Prostate gland (tissue), 2 donors: ENCODE measurements around the gene TAB2. TPM values are rescaled to one million over a fixed set of nuclear protein-coding genes. Genes with fewer than 3 reads are reported as not detected.
"Not testable (repeated sequence)": the region's sequence is repeated elsewhere in the genome, so short reads cannot be mapped to it uniquely, and the experiment has no call there.

Source experiments
- DNase-seq: peaks from one replicate; pipeline ENCODE4 v3.0.0-alpha.2; 2019; ENCODE audit warnings: low spot score
- H3K27ac ChIP-seq, 2 donors: fragments of 200-600 bp; sonication (generic); 2 replicates each; pipeline ENCODE4 v1.5.1; 2017 to 2019
- H3K27me3 ChIP-seq: fragments of 200-600 bp; sonication (generic); replicated peaks from 2 replicates; pipeline ENCODE4 v1.5.1; 2019; ENCODE audit not compliant: insufficient read depth
- H3K36me3 ChIP-seq, 2 donors: fragments of 200-600 bp; sonication (generic); 1 replicate in 1 of 2; 2 replicates in 1 of 2; pipeline versions ENCODE4 v1.5.1 to v1.8.1; 2017 to 2019
- H3K4me1 ChIP-seq: fragments of 200-600 bp; sonication (generic); replicated peaks from 2 replicates; pipeline ENCODE4 v1.5.1; 2019
- H3K4me3 ChIP-seq, 2 donors: fragments of 200-600 bp; sonication (generic); 2 replicates each; pipeline ENCODE4 v1.5.1; 2017 to 2019
- H3K9me3 ChIP-seq: fragments of 200-600 bp; sonication (generic); 2 replicates; pipeline ENCODE4 v1.5.1; 2017
- POLR2A ChIP-seq: fragments of 450-650 bp; IDR thresholded peaks from one replicate; pipeline ENCODE4 v1.6.1; 2016; ENCODE audit warnings: antibody characterized with exemption, mild to moderate bottlenecking
- POLR2AphosphoS5 ChIP-seq: sonication (generic); formaldehyde crosslinking; IDR thresholded peaks from one replicate; pipeline ENCODE4 v1.6.1; 2017; ENCODE audit warnings: antibody characterized with exemption
- WGBS: methylation state at CpG from one replicate; pipeline ENCODE4 v1.1.5; 2018; 5-methylcytosine and 5-hydroxymethylcytosine counted together
- intact Hi-C: fragments of 100-400 bp; cut with DNase I; formaldehyde crosslinking; loops from one replicate; pipeline ENCODE4 v1.14.2; 2022
- total RNA-seq, 2 donors: library from RNA; depleted of rRNA; stranded (reverse); fragments of >200 nt; gene quantifications; one replicate each; pipeline ENCODE4 v1.1.0, GENCODE V29; 2016
- TF ChIP-seq, protein P1 (sequence below), 4 experiments: fragments of 200-600 bp in 2 of 4; fragments of 450-650 bp in 2 of 4; sonication (generic) in 2 of 4; IDR thresholded peaks; 1 replicate in 3 of 4; 2 replicates in 1 of 4; pipeline ENCODE4 v1.5.1; 2016 to 2019; ENCODE audit warnings: antibody characterized with exemption in 4 of 4, mild to moderate bottlenecking in 2 of 4, moderate library complexity in 2 of 4

The TAB2 gene
- total RNA-seq, 2 donors from 2014 or later = 58.8 to 66.3 TPM

DNA sequence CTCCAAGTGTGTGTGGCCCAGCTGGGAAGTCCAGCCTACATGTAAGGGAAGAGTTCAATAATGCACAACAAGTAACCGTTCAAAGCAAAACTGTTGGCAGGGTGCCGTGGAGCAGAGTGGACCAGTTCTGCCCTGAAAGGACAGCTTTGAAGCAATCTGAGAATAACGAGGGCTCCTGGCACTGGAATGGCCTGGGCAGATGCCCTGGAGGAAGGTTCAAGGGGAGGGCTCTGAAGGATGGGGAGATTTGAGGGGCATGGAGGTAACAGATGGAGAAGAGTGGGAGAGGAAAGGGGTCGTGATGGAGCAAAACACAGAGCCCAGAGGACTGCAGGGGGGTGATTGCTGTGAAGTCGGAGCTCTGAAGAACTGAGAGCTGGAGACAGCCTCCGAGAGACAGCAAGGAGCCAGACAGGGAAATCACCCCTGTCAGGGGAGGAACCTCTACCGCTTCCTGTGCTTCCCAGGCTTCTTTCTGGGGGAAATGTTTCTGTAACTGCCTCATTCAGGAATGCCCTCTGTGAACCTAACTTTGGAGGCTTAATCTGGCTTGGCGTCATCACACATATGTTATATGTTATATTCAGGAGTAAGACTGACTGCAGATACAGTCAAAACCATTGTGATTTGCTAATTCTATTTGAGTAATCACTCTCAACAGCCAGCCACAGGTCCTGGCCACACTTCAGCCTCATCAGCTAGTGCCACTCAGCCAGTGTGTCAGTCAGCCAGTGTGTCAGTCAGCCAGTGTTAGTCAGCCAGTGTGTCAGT is 126.1 kb downstream of the TAB2 start:
- Histone ChIP-seq H3K4me3 (no peak overlapping the region), H3K27ac (no peak overlapping the region), H3K27me3 (no peaks in the 10 kb centered on the region), H3K4me1 (no peaks in the 10 kb centered on the region), H3K9me3 (no peaks in the 10 kb centered on the region), H3K36me3 (no peaks in the 10 kb centered on the region)
- intact Hi-C loops = no loop called here
- 54% methylated on average over 8 of the region's 8 CpGs for WGBS
- no peak for DNase-seq
- TF ChIP-seq POLR2A (no peak), POLR2AphosphoS5 (no peak)
- TF ChIP-seq, protein P1, sequence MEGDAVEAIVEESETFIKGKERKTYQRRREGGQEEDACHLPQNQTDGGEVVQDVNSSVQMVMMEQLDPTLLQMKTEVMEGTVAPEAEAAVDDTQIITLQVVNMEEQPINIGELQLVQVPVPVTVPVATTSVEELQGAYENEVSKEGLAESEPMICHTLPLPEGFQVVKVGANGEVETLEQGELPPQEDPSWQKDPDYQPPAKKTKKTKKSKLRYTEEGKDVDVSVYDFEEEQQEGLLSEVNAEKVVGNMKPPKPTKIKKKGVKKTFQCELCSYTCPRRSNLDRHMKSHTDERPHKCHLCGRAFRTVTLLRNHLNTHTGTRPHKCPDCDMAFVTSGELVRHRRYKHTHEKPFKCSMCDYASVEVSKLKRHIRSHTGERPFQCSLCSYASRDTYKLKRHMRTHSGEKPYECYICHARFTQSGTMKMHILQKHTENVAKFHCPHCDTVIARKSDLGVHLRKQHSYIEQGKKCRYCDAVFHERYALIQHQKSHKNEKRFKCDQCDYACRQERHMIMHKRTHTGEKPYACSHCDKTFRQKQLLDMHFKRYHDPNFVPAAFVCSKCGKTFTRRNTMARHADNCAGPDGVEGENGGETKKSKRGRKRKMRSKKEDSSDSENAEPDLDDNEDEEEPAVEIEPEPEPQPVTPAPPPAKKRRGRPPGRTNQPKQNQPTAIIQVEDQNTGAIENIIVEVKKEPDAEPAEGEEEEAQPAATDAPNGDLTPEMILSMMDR (IDR thresholded peaks at IDR 0.05) = no peak

DNA sequence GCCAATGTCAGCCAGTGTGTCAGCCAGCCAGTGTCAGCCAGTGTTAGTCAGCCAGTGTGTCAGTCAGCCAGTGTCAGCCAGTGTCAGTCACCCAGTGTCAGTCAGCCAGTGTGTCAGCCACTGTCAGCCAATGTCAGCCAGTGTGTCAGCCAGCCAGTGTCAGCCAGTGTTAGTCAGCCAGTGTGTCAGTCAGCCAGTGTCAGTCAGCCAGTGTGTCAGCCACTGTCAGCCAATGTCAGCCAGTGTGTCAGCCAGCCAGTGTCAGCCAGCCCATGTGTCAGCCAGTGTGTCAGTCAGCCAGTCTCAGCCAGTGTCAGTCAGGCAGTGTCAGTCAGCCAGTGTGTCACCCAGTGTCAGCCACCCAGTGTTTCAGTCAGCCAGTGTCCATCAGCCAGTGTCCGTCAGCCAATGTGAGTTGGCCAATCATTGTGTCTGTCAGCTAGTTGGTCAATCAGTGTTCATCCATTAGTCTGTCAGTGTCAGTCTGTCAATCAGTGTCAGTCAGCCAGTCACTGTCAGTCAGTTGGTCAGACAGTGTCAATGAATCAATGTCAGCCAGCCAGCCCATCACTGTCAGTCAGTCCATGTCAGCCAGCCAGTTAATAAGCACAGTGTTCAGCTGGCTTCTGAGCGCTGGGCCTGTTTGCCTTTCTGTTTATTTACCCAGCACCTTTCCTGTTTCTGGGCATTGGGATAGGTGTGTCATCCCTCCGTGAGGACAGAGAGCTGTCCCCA is 127.0 kb downstream of the TAB2 start:
- DNase-seq, H3K4me3 ChIP-seq, H3K36me3 ChIP-seq, H3K27me3 ChIP-seq, H3K27ac ChIP-seq, intact Hi-C loops, H3K4me1 ChIP-seq, H3K9me3 ChIP-seq: not testable (repeated sequence)
- 60% methylated on average over 3 of the region's 3 CpGs for WGBS

DNA sequence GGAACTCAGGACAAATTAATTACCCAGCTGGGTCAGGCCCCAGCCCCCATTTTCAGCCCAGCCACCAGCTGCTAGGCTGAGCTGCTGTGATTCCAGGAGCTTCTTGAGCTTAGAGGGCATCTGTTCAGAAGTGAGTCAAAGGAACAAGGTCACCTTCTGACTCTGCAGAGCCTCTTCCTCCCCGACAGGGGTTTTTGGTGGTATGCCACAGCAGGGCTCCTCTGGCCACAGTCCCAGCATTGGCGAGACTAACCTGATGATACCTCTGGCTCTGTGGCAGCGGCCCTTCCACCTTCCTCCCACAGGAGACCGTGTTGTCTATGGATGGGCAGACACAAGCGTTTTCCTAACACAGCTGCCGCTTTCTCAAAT is 127.6 kb downstream of the TAB2 start:
- H3K4me1 ChIP-seq = no peaks in the 10 kb centered on the region
- no peak overlapping the region for H3K4me3 ChIP-seq
- H3K27me3 ChIP-seq = no peaks in the 10 kb centered on the region
- 84% methylated on average over 6 of the region's 6 CpGs for WGBS
- intact Hi-C loops = no loop called here
- no peak overlapping the region for H3K27ac ChIP-seq
- no peak for TF ChIP-seq POLR2A
- TF ChIP-seq, protein P1 (IDR thresholded peaks at IDR 0.05) = no peak
- TF ChIP-seq POLR2AphosphoS5 = no peak
- no peaks in the 10 kb centered on the region for H3K36me3 ChIP-seq
- no peak for DNase-seq
- no peaks in the 10 kb centered on the region for H3K9me3 ChIP-seq

DNA sequence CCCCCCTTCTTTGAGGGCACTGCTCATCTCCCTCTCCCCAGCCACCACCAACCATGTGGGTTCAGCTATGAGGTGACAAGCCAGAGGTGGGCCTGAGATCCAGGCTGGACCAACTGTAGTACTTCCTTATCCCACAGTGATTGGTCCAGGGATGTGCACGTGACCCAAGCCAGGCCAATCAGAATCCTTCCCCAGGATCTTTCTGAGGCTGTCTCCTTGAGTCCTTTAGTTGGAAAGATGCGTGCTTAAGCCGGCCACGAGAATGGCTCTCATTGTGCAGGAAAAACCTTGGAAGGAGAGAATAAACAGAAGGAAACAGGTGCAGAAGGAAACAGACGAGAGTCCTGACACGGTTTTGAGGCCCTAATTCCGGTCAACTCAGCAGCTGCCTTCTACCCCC is 128.1 kb downstream of the TAB2 start:
- 97% methylated on average over 7 of the region's 7 CpGs for WGBS
- no peak for DNase-seq
- no peaks in the 10 kb centered on the region for H3K27me3 ChIP-seq
- H3K9me3 ChIP-seq = no peaks in the 10 kb centered on the region
- no peak overlapping the region for H3K27ac ChIP-seq
- intact Hi-C loops = no loop called here
- no peaks in the 10 kb centered on the region for H3K36me3 ChIP-seq
- no peaks in the 10 kb centered on the region for H3K4me1 ChIP-seq
- H3K4me3 ChIP-seq = no peak overlapping the region
- TF ChIP-seq POLR2AphosphoS5 = no peak
- no peak for TF ChIP-seq POLR2A
- TF ChIP-seq, protein P1 (IDR thresholded peaks at IDR 0.05) = no peak

DNA sequence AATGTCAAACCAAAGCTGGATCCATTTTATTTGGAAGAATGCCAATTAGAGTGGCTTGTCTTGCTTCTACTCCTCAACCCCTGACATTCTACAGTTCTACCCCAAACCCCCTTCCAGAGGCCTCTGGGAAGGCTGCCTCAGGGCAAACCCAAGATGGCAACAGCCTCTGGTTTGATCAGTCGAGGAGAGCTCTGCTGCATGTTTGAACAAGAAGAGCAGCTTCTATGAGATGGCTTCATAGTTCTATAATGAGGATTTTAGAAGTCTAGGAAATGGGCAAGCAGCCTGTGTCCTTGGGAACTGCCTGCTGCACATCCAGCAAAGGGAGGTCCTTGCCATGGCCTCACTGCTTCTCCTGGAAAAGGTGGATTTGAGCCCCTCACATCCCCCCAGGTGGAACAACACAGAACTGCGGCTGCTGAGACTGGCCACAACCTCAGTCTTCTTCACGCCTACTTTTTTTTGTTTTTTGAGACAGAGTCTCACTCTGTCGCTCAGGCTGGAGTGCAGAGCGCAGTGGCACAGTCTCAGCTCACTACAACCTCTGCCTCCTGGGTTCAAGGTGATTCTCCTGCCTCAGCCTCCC is 129.4 kb downstream of the TAB2 start:
- DNase-seq = no peak
- Histone ChIP-seq H3K4me3 (no peak overlapping the region), H3K27me3 (no peaks in the 10 kb centered on the region), H3K36me3 (no peaks in the 10 kb centered on the region), H3K9me3 (no peaks in the 10 kb centered on the region), H3K4me1 (no peaks in the 10 kb centered on the region), H3K27ac (no peak overlapping the region)
- 89% methylated on average over 5 of the region's 5 CpGs for WGBS
- intact Hi-C loops = no loop called here
- TF ChIP-seq POLR2A (no peak), POLR2AphosphoS5 (no peak)
- TF ChIP-seq, protein P1 (IDR thresholded peaks at IDR 0.05) = no peak
